Measurements from ENCODE around the gene FSHR.

- no peak for TF ChIP-seq CTCF (IDR thresholded peaks at IDR 0.05)
- no peak for TF ChIP-seq EP300 (IDR thresholded peaks at IDR 0.05; ENCODE audit: low read depth)
- no peak for TF ChIP-seq POLR2AphosphoS5 (IDR thresholded peaks at IDR 0.05)
- no peak for TF ChIP-seq POLR2A (IDR thresholded peaks at IDR 0.05)
Observed at GRCh38 chr2:49175831-49176230, 21.5 kb upstream of the FSHR start.
